ENCODE data around the gene BDH1. TPM values are rescaled to one million over a fixed set of nuclear protein-coding genes. Genes with fewer than 3 reads are reported as not detected.

Gene BDH1
- total and polyA plus RNA-seq, 2 of the 8 experiments (the other 6 are each of a cell fraction or from before 2014, with no cell fraction given) = 27.2 to 28.1 TPM

GRCh38 chr3:197508051-197508451, 47.7 kb downstream of the BDH1 start:
- no peak overlapping the region for H4K91ac ChIP-seq (replicated peaks; ENCODE audit: insufficient read length, low read length)
- no peak overlapping the region for H2BK20ac ChIP-seq (ENCODE audit: low read length)
- no peak overlapping the region; the same call in 1 of the 2 replicates for H4K8ac ChIP-seq (ENCODE audit: extremely low read depth, insufficient read depth, low read length)
- TF ChIP-seq CTCF (IDR thresholded peaks at IDR 0.05; ENCODE audit: control extremely low read depth in 1 of 3, insufficient read depth in 1 of 3, low read depth in 1 of 3, low read length in 3 of 3) = peak in 1 of 3 experiments; percentile 5; a peak in 1 of 4 replicates
- TF ChIP-seq RFX5 (IDR thresholded peaks at IDR 0.05; ENCODE audit: borderline replicate concordance, low read depth, low read length) = no peak
- no peak for TF ChIP-seq YY1 (IDR thresholded peaks at IDR 0.05; ENCODE audit: low read depth, low read length)
- no peak for TF ChIP-seq BCL11A (IDR thresholded peaks at IDR 0.05; ENCODE audit: low read depth in 2 of 2, low read length in 2 of 2)
- no peak for TF ChIP-seq TBP (IDR thresholded peaks at IDR 0.05; ENCODE audit: low read depth, low read length)
- no peak for TF ChIP-seq SIX5 (IDR thresholded peaks at IDR 0.05; ENCODE audit: low read depth, low read length)
- TF ChIP-seq NRF1 (IDR thresholded peaks at IDR 0.05; ENCODE audit: low read depth, low read length) = no peak
- FAIRE-seq = no peak
- H3K9ac ChIP-seq (replicated peaks in 1 of 4; ENCODE audit: extremely low read depth in 1 of 4, low read depth in 3 of 4, low read length in 3 of 4) = no peak overlapping the region
- H3K18ac ChIP-seq (ENCODE audit: extremely low read depth, low read length) = 0 out of 2 replicates have a peak overlapping the region, but pooled peaks have one; percentile 1
- no peak overlapping the region for H2BK12ac ChIP-seq (ENCODE audit: low read depth, low read length)
- H3K79me1 ChIP-seq (ENCODE audit: low read depth, low read length) = no peaks in the 10 kb centered on the region
- 67% methylated on average over 8 of the region's 8 CpGs; no CpG with 5 or more reads in 1 of the 2 experiments for WGBS, 2 experiments (ENCODE audit: extremely low coverage in 1 of 2, insufficient coverage in 1 of 2, insufficient read length in 1 of 2, insufficient replicate concordance in 2 of 2, low coverage in 1 of 2, low lambda C conversion rate in 2 of 2, missing lambda C conversion rate in 1 of 2)
- H3K23ac ChIP-seq (ENCODE audit: insufficient read length) = no peak overlapping the region
- H3K23me2 ChIP-seq (ENCODE audit: low read depth, low read length) = no peaks in the 10 kb centered on the region
- H3K56ac ChIP-seq (replicated peaks; ENCODE audit: insufficient read length, low read depth, low read length) = no peak overlapping the region
- H3K4me1 ChIP-seq (replicated peaks in 1 of 4; ENCODE audit: control insufficient read depth in 3 of 4, insufficient read depth in 4 of 4, low read length in 3 of 4) = peaks cover 0 to 18% (median 5%) of the 10 kb centered on the region in 4 experiments; a peak in 5 of 7 replicates
- POLR2A ChIA-PET (ENCODE audit: partially characterized antibody) = interaction anchor here (1.6 kb wide), 1 partner anchor 12 kb away, joined by 7 read pairs; no protein-coding TSS in a partner anchor
- H2BK120ac ChIP-seq (replicated peaks; ENCODE audit: low read depth, low read length) = no peak overlapping the region
- H3K4me3 ChIP-seq (ENCODE audit: extremely low read depth in 1 of 4, insufficient read depth in 2 of 4, low read depth in 3 of 4, low read length in 4 of 4) = no peak overlapping the region
- H2BK5ac ChIP-seq (ENCODE audit: low read depth, low read length) = no peak overlapping the region
- H4K5ac ChIP-seq (ENCODE audit: insufficient read length, low read depth, low read length) = no peak overlapping the region
- no peak overlapping the region for H3K4me2 ChIP-seq (ENCODE audit: insufficient read depth in 1 of 2, low read depth in 2 of 2, low read length in 2 of 2)
- H3K9me3 ChIP-seq (ENCODE audit: insufficient read depth in 2 of 2, low read depth in 1 of 2, low read length in 1 of 2) = no peaks in the 10 kb centered on the region
- no peak overlapping the region for H2AK5ac ChIP-seq (ENCODE audit: low read depth, low read length)
- no peaks in the 10 kb centered on the region for H4K20me1 ChIP-seq (replicated peaks in 1 of 2; ENCODE audit: control insufficient read depth in 1 of 2, insufficient read depth in 2 of 2, low read length in 2 of 2)
- CTCF ChIA-PET (ENCODE audit: partially characterized antibody) = interaction anchor here (0.6 to 2.6 kb wide), 8 partner anchors 17 to 287 kb away, joined by 3 to 15 read pairs (median 3); no protein-coding TSS in a partner anchor
- H3K4ac ChIP-seq (replicated peaks; ENCODE audit: insufficient read length, low read depth, low read length) = no peak overlapping the region
- H3K27me3 ChIP-seq (replicated peaks in 1 of 4; ENCODE audit: control insufficient read depth in 3 of 4, extremely low read depth in 1 of 4, insufficient read depth in 3 of 4, low read length in 3 of 4) = peaks cover 0 to 6% (median 2%) of the 10 kb centered on the region in 4 experiments; a peak in 2 of 7 replicates
- no peak overlapping the region for H3K14ac ChIP-seq (ENCODE audit: insufficient read length)
- H2BK15ac ChIP-seq (ENCODE audit: low read length) = peak overlapping the region; percentile 88; the same call in 1 of the 2 replicates
- H3K36me3 ChIP-seq (ENCODE audit: control insufficient read depth in 2 of 4, insufficient read depth in 4 of 4, low read length in 3 of 4) = peaks cover 0 to 3% (median 0%) of the 10 kb centered on the region in 4 experiments; a peak in 1 of 8 replicates
- no peak for DNase-seq (ENCODE audit: low read depth in 1 of 2, low spot score in 2 of 2)
- H3K27ac ChIP-seq (ENCODE audit: low read depth, low read length) = no peak overlapping the region
- no peak overlapping the region for H2AFZ ChIP-seq (ENCODE audit: low read length)
- no peaks in the 10 kb centered on the region for H3K79me2 ChIP-seq (ENCODE audit: control insufficient read depth in 1 of 2, insufficient read depth in 2 of 2, low read length in 2 of 2)
